Activated CD8-positive, alpha-beta memory T cell treated with anti-CD3 and anti-CD28 coated beads for 36 hours (primary cell): ENCODE measurements around the gene SRM. TPM values are rescaled to one million over a fixed set of nuclear protein-coding genes. Genes with fewer than 3 reads are reported as not detected.
"Not testable (repeated sequence)": the region's sequence is repeated elsewhere in the genome, so short reads cannot be mapped to it uniquely, and the experiment has no call there.

ENCODE experiments used
- CTCF ChIA-PET: fragments of 350-600 bp; sonication (Branson Sonifier 250); formaldehyde crosslinking; loops from one replicate; lab custom pipeline; 2021; ENCODE audit warnings: antibody characterized with exemption; lab: Charles Lee
- POLR2A ChIA-PET: fragments of 350-600 bp; sonication (Branson Sonifier 250); formaldehyde crosslinking; loops from one replicate; lab custom pipeline; 2021; ENCODE audit warnings: antibody characterized with exemption; lab: Charles Lee
- total RNA-seq, 2 experiments: library from RNA; stranded (reverse); gene quantifications; one replicate each; pipeline ENCODE4 v1.2.3, GENCODE V29; 2021

SRM gene
- total RNA-seq, 2 experiments from 2014 or later = 347 to 360 TPM

DNA sequence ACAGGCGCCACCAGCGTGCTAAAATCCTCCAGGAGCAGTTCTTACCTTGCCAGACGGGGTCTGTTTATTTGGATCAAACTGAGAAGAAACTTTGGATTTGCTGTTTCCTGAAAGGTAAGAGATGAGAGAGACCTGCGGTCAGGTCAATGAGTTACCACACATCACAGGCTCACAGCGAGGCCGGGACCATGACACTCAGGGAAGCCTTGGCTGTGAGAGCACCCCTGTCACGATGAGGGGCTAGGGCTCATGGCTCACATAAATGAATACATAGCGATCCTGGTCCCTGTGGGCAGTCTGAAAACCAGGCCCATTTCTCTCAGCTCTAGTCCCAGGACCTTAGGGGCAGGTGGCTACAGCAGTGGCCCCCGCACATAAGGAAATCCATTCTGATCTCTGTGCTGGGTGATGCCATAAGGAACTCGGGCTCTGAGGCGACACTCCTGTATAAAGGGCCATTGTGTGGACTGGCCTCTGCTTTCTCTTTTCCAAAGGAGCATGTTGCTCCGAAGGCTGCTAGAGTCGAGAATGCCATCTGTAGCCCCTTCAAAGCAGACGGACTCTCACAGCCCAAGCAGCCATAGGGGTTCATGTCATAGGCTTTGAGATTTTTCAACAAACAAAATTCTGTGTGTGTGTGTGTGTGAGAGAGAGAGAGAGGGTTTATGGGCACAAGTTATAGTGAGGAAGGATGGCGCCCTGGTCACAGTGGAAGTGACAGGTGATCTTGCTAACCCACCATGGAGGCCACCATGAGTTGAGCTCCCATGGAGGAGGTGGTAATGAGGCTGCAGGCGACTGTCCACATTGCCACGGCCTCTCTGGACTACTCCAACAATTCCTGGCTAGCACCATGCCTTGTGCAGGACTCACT, 9.0 kb upstream of the SRM start:
- ChIA-PET CTCF (interaction anchor here (1.6 kb wide), 1 partner anchor 29 kb away, joined by 4 read pairs; no protein-coding TSS in a partner anchor), POLR2A (interaction anchor here (0.5 kb wide), 1 partner anchor 18 kb away, joined by 6 read pairs; no protein-coding TSS in a partner anchor)

DNA sequence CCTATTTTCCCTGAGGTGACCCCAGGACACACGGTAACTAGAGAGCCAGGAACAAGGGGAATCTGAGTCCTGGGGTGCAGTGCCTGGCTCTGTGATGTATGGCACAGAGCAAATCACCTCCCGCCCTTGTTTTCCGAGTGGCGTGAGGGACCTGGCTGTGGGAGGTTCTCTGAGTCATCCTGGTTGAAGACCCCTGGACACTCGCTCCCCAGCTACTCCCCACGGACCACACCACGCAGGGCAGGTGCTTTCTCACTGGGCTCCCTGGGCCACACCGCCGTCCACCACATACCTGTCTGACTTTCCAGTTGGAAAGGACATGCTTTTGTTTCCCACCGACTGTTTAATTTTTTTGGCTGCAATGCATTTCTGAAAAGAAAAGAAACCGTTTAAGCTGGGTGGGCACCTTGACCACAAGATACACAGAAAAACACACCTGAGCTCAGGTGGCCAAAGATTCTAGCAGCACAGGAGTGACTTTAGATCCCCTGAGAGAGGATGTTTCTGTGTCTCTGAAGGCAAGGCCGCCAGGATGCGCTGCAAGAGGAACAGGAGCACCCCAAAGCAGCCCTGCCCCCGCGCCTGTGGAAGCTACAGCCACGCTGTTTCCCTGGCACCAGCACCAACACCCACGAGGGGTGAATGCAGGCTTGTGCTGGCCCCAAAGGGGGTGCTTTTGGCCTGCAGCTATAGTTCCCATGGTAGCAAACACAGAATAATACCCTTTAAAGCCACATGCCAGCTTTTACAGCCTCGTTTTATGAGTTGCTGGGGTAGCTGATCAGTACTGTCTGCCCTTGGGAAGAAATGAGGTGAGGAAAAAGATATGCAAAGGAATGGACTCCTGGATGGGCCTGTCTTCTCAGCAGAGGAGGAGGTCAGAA, 8.1 kb upstream of the SRM start:
- ChIA-PET CTCF (interaction anchor here (0.6 kb wide), 1 partner anchor 118 kb away, joined by 7 read pairs; no protein-coding TSS in a partner anchor), POLR2A (interaction anchor here (0.5 kb wide), 1 partner anchor 17 kb away, joined by 6 read pairs; no protein-coding TSS in a partner anchor)

GRCh38 chr1:11065796-11066195, 6.0 kb upstream of the SRM start:
- POLR2A ChIA-PET = no interaction called here
- CTCF ChIA-PET = no interaction called here

- CTCF ChIA-PET = interaction anchor here (0.7 to 2.6 kb wide), 2 partner anchors 27 to 60 kb away, joined by 3 to 15 read pairs; no protein-coding TSS in a partner anchor
- POLR2A ChIA-PET = no interaction called here
Observed at GRCh38 chr1:11064942-11065341, 5.1 kb upstream of the SRM start.

GRCh38 chr1:11063937-11064537, 4.2 kb upstream of the SRM start:
- POLR2A ChIA-PET = not testable (repeated sequence)
- CTCF ChIA-PET = interaction anchor here (2.6 kb wide), 1 partner anchor 26 kb away, joined by 15 read pairs; no protein-coding TSS in a partner anchor

DNA sequence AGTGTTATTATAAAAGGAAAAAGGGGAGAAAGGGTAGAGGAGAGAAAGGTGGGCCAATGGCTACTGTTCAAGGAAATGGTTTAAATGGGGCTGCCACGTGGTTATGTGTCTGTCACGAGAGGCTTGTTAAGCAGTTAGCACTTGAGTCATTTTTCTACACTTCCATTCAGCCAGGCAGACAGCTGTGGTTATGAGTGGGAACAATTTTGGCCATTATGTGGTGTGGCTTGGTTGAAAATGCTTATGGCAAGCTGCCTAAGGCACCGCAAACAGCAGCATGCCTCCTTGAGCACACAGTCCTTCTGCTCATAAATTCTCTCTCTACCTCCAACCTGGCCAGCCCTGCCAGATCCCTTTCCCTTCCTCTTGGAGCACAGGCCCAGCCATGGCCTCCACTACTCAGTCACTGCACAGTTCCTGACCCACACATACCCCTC, 3.2 kb upstream of the SRM start:
- ChIA-PET POLR2A (interaction anchor here (0.6 to 0.7 kb wide), 2 partner anchors 10 to 34 kb away, joined by 3 to 5 read pairs; no protein-coding TSS in a partner anchor), CTCF (interaction anchor here (1.1 to 2.6 kb wide), 2 partner anchors 25 kb away, joined by 3 to 15 read pairs; no protein-coding TSS in a partner anchor)

DNA sequence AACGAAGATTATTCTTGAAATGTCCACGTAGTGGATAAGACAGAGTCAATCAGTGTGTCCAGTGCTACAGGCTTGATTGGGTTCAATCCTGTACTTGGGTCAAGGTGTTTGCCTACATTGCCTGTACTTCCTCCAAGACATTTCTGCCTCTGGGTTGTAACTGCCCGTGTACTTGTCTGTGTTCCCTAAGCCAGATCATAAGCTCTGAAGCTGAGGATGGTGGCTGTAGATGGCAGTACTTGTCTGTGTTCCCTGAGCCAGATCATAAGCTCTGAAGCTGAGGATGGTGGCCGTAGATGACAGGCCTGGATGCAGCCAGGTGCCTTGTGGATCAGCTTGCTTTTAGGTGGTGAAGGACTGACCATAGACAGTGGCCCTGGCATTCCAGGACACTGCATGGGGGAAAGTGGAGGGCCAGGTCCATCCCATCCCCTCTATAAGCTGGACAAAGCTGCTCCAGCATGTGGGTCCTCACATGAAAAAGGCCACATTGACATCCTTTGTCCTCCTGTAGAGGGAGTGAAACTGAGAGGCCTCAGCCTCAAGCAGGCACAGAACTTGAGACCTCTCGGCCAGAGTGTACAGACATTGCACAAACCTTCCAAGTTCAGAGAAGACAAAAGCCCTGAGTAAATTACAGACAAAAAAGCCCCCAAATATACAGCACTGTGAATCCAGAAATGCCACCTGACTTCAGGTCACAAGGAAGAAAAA, 2.0 kb upstream of the SRM start:
- CTCF ChIA-PET = interaction anchor here (0.7 to 3.1 kb wide), 5 partner anchors 19 to 38 kb away, joined by 3 to 27 read pairs (median 3); partner anchors contain the start of gene EXOSC10
- POLR2A ChIA-PET = interaction anchor here (0.7 to 2.3 kb wide), 3 partner anchors 19 to 156 kb away, joined by 4 to 11 read pairs (median 8); no protein-coding TSS in a partner anchor

DNA sequence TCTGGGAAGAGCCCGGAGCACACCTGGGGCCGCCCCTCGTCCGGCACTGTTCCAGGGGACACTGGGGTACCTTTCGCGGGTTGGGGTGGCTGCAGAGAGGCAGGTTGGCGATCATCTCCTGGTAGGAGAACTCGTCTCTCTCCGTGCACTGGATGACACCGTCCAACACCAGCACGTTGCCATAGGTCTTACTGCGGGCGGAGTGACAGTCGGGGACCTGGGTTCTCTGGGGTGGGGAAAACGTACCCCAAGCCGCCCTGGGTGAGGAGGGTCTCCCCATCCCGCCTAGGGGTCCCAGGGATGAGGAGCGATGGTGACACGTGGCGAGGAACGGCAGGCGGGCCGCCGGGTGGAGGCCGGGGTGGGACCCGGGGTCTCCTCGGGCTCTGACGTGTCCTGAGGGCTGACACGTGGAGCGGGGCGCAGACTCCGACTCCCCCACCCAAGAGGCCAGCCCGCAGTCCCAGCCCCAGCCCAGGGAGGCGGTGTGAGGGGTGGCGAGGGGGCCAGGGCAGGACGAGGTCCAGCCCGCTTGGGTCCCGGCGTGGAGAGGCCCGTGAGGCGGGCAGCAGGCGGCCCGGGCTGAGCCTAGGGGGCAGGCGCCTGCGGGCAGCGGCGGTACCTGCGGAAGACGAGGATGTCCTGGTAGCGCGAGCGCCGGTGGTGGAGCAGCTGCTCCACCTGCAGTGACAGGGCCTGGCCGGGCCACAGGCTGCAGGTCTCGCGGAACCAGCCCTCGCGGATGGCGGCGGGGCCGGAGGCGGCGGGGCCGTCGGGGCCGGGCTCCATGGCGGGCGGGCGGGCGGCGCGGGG, 457 bp downstream of the SRM start:
- CTCF ChIA-PET = interaction anchor here (0.8 to 3.1 kb wide), 2 partner anchors 21 to 117 kb away, joined by 3 to 27 read pairs; no protein-coding TSS in a partner anchor

GRCh38 chr1:11058595-11059154, 1.1 kb downstream of the SRM start:
- POLR2A ChIA-PET = no interaction called here
- CTCF ChIA-PET = interaction anchor here (9.1 kb wide), 1 partner anchor 21 kb away, joined by 54 read pairs; no protein-coding TSS in a partner anchor

More for the DNA sequence above, 457 bp downstream of the SRM start:
- POLR2A ChIA-PET = interaction anchor here (0.5 to 2.3 kb wide), 3 partner anchors 22 to 623 kb away, joined by 3 to 11 read pairs (median 3); no protein-coding TSS in a partner anchor

- CTCF ChIA-PET = interaction anchor here (9.1 kb wide), 1 partner anchor 20 kb away, joined by 54 read pairs; no protein-coding TSS in a partner anchor
Observed at GRCh38 chr1:11058026-11058425, 1.8 kb downstream of the SRM start.

DNA sequence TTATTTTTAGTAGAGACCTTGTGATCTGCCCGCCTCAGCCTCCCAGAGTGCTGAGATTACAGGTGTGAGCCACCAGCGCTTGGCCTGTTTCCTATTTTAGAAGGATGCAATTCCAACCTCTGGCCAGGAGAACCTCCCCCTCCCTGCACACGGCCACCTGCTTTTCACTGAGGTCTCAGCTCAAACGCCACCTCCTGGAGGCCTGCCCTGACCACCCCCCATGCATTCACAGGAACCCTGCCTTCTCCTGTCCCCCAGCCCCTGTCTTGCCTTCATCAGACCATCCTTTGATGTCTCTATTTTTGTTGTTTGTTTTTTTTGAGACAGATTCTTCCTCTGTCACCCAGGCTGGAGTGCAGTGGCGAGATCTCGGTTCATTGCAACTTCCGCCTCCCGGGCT, 2.3 kb downstream of the SRM start:
- POLR2A ChIA-PET = no interaction called here
- CTCF ChIA-PET = interaction anchor here (9.1 kb wide), 1 partner anchor 19 kb away, joined by 54 read pairs; no protein-coding TSS in a partner anchor

More at GRCh38 chr1:11058026-11058425, 1.8 kb downstream of the SRM start:
- POLR2A ChIA-PET = no interaction called here

DNA sequence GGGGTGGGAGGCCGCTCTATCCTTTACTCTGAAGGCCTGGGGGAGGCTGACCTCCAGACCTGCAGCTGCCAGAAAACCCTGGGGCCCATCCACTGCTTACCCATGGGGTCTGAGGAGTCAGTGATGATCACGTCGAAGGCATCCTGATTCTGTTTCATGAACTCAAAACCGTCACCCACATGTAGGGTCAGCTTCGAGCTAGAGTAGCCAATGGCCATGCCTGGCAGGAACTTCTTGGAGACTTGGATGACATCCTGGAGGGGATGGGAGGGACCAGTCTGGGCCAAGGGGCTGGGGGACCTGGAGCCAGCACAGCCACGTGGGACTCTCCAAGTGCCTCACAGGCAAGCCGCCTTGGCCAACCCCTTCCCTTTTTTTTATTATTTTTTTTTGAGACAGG, 3.3 kb downstream of the SRM start:
- ChIA-PET POLR2A (interaction anchor here (1.1 kb wide), 1 partner anchor 19 kb away, joined by 3 read pairs; no protein-coding TSS in a partner anchor), CTCF (interaction anchor here (9.1 kb wide), 1 partner anchor 18 kb away, joined by 54 read pairs; no protein-coding TSS in a partner anchor)

DNA sequence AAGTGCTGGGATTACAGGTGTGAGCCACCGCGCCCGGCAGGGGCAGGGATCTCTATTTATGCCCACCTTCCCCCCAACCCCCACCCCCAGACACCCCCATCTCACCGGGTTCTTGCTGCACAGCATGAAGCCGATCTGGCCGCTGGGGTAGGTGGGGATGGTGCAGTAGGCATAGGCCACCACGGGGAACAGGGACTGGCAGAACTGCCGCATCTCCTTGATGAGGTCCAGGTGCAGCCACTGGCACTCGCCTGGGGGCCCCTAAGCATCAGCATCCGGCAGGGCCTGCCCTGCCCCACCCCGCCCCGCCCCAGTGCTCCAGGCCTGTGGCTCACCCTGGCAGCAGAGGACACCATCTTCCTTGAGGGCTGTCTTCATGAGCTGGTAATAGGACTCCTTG, 4.1 kb downstream of the SRM start:
- POLR2A ChIA-PET = interaction anchor here (1.1 kb wide), 1 partner anchor 18 kb away, joined by 3 read pairs; no protein-coding TSS in a partner anchor
- CTCF ChIA-PET = interaction anchor here (9.1 kb wide), 1 partner anchor 18 kb away, joined by 54 read pairs; no protein-coding TSS in a partner anchor

GRCh38 chr1:11054666-11055065, 5.2 kb downstream of the SRM start:
- ChIA-PET CTCF (interaction anchor here (9.1 kb wide), 1 partner anchor 17 kb away, joined by 54 read pairs; no protein-coding TSS in a partner anchor), POLR2A (no interaction called here)

DNA sequence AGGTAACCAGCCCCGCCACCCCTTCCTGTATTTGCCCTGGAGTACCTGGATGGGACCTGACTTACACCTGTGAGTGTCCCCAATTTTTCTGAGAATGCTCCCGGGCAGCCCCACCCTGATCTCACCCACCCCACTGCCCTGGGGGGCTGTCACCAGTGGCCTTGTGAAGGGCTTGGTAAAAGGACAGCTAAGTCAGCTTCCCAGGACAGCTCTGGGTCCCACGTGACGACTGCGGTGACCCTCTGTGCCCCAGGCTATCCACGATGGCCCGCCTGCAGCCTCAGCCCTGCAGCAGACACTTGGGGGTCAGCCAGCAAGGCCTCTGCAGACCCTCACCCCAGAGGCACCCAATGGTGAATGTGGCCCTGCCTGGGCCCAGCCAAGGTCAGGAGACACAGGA, 5.6 kb downstream of the SRM start:
- ChIA-PET CTCF (interaction anchor here (9.1 kb wide), 1 partner anchor 16 kb away, joined by 54 read pairs; no protein-coding TSS in a partner anchor), POLR2A (no interaction called here)

- POLR2A ChIA-PET = no interaction called here
- CTCF ChIA-PET = interaction anchor here (9.1 kb wide), 1 partner anchor 16 kb away, joined by 54 read pairs; no protein-coding TSS in a partner anchor
Observed at GRCh38 chr1:11053758-11054137, 6.1 kb downstream of the SRM start.
